Measurements from ENCODE around the gene MMP28. TPM values are rescaled to one million over a fixed set of nuclear protein-coding genes. Genes with fewer than 3 reads are reported as not detected.

The MMP28 gene
- total RNA-seq, 4 donors from 2014 or later, result 21.6 to 46.1 (median 42.7) TPM

- no peak for TF ChIP-seq CTCF (IDR thresholded peaks at IDR 0.05; ENCODE audit: low read depth)
Measured at GRCh38 chr17:35732806-35733136, 62.7 kb downstream of the MMP28 start.

DNA sequence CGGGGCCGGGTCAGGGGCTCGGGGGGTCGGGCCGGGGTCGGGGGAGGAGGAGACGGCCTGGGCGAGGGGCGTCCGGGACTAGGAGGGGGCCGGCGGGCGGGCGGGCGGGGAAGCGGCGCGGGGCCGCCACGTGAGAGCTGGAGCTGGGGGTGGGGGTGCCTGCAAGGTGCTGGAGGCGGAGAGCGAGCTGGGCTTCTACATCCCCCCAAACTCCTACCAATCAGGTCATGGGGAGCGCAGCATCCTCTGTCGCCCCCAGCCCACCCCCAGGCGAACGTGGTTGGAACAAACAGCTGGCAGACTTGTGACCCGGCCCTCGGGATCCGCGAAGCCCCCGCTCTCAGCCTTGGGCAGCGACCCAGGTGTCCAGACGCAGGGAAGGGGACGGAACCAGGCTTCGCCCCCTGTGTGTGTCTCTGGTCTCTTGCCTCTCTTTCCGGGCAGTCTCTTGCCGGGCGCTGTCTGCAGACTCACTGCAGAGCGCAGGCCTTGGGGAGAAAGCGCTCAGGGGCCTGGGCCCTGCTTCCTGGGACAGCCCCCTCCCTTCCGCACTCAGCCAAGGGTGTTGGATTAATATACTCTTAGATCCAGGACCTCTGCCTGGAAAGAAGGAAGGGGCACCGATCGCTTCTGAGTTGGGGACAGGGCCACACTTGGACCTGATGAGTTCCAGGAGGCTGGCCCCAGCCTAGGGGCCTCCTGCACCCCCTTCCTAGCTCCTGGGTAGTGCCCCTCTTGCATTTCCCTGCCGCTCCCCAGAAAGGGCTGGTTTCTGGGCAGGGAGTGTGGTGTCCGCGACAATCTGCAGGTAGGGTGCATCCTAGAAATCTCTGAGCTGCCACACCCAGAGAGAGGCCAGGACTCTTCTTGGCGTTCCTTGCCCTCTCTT, 63.3 kb downstream of the MMP28 start:
- no peak for TF ChIP-seq CTCF (IDR thresholded peaks at IDR 0.05; ENCODE audit: low read depth)

- no peak for TF ChIP-seq CTCF (IDR thresholded peaks at IDR 0.05; ENCODE audit: low read depth)
Measured at GRCh38 chr17:35731239-35731916, 64.1 kb downstream of the MMP28 start, which contains the start of gene RASL10B. TSS of gene RASL10B (plus strand) at chr17:35731639. CDS start at chr17:35735185, 3,546 bp downstream.

- no peak for TF ChIP-seq CTCF (IDR thresholded peaks at IDR 0.05; ENCODE audit: low read depth)
Measured at GRCh38 chr17:35730400-35731005, 64.9 kb downstream of the MMP28 start.

- TF ChIP-seq CTCF (IDR thresholded peaks at IDR 0.05; ENCODE audit: low read depth), result no peak
Measured at GRCh38 chr17:35729405-35729833, 66.0 kb downstream of the MMP28 start.

DNA sequence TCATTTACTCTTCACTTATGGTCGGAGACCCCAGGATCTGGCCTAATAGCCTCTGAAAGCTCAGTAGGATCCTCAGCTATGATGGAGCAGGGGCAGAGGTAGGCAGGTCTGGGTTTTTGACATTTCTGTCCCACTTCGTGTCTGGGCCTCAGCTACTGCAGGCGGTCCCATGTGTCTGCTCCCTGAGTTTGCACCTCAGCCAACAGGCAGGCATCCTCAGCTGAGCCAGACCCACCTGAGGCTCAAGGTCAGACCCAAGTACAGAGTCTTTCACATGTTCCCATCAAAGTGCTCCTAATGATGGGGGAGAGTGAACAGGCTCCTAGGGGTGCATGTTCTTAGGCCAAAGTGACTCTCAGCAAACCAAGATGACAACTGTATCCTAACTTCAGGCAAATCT, 66.9 kb downstream of the MMP28 start:
- no peak for TF ChIP-seq CTCF (IDR thresholded peaks at IDR 0.05; ENCODE audit: low read depth)

DNA sequence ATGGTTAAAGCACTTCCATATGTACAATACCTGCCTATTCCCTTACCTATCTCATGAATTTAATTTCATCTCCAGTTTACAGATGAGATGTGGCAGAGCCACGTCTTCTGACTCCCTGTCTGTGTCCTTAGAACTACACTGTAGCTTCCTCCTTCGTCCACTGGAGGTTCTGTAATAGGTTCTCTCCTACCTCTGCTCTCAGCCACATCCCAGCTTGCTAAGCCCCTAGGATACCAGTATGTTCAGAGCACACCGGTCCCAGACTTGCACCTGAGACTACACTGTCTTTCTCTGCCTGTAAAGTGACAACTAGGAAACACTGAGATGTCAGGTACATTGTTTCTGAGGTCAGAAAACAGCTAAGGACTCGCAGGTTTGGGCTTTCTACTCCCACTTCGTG, 67.8 kb downstream of the MMP28 start:
- TF ChIP-seq CTCF (IDR thresholded peaks at IDR 0.05; ENCODE audit: low read depth), result no peak

All from subcutaneous adipose tissue (tissue), 4 donors.